Activated CD4-positive, alpha-beta T cell treated with anti-CD3 and anti-CD28 coated beads for 24 hours (primary cell): Measurements from ENCODE around the gene APOM.

Experiments used
- DNase-seq, 2 donors: peaks; one replicate each; pipeline ENCODE4 v3.0.0-alpha.2; 2020; ENCODE audit warnings: low read depth in 2 of 2

APOM gene

DNA sequence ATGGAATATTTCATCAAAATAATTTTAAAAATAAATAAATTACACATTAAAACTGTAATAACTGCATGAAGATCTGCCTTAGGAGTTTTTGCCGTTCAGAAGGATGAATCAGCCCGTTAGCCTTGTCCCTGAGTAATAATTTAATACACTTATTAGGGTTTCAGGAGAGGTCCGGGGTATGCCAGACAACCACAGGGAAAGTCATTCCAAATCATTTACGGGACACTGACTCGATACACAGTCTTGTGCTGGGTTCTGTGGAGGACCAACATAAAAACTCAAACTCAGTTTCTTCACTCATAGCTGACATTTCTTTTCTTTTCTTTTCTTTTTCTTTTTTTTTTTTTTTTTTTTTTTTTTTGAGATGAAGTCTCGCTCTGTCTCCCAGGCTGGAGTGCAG is 50.2 kb downstream of the APOM start:
- no peak for DNase-seq

DNA sequence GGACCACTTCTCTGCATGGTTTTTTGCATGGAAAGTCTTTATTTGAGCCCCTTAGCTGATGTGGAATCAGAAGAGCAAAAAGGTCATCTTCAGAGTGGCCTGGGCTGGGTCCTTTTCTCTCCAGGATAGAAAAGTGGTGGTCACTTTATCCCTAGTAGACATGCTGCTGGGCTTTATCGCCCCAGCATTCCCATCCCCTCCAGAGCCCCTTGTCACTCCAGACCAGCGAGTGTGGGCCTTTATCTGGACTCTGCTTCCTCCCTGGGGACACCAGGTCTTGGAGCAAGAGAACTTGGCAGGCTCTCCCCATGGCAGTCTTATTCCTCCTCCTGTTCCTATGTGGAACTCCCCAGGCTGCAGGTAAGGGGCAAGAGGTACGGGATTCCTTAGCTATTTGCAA is 50.9 kb downstream of the APOM start, which contains the start of gene LY6G6F:
LY6G6F (plus strand) TSS at position 268 of the 400 bp plus-strand sequence; CDS start at position 309, 41 bp downstream.
- no peak for DNase-seq

DNA sequence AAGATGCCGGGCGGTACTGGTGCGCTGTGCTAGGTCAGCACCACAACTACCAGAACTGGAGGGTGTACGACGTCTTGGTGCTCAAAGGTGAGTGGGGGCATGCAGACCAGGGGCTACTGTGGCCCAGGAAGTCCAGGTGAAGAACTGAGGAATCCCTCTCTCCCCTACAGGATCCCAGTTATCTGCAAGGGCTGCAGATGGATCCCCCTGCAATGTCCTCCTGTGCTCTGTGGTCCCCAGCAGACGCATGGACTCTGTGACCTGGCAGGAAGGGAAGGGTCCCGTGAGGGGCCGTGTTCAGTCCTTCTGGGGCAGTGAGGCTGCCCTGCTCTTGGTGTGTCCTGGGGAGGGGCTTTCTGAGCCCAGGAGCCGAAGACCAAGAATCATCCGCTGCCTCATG is 52.0 kb downstream of the APOM start:
- DNase-seq = no peak
